DMS153 treated with DMSO at 0.1 percent for 48 hours (cell line): ENCODE measurements around the gene PEAR1.

ENCODE experiments used
- DNase-seq: peaks from one replicate; lab custom pipeline; 2025; ENCODE audit not compliant: unreplicated experiment; lab: John Stamatoyannopoulos, UW

Gene PEAR1

DNA sequence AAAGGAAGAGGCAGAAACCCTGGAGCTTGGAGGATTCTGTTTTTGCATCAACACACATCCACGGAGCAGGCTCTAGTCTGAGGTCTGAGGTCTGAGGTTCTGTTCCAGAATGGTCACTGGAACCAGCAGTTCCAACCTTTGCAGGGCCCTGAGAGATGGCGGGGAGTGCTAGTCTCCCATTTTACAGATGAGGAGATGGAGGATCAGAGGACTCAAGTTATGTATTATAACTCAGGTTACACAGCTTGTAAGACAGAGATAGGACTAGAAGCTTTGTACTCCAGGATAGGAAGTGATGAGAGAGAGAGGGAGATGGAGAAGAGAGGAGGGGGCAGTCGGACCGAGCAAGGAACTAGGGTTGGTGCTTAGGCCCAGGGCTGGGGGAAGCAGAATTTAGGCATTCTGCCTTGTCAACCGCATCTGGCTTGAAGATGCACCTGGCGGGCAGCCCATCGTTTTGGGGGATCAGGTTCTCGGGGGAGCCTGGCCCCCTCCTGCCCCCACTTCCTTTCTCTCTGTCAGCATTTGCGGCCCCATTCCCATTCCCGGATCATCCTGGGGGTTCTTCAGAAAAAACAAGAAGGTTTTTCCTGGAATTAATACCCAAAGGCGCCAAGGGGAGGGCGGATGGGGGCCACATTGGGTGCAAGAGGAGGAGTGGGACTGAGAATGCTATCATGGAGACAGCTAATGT, 5.6 kb downstream of the PEAR1 start:
- no peak for DNase-seq

GRCh38 chr1:156899956-156900718, 6.6 kb downstream of the PEAR1 start:
- DNase-seq, result no peak

DNA sequence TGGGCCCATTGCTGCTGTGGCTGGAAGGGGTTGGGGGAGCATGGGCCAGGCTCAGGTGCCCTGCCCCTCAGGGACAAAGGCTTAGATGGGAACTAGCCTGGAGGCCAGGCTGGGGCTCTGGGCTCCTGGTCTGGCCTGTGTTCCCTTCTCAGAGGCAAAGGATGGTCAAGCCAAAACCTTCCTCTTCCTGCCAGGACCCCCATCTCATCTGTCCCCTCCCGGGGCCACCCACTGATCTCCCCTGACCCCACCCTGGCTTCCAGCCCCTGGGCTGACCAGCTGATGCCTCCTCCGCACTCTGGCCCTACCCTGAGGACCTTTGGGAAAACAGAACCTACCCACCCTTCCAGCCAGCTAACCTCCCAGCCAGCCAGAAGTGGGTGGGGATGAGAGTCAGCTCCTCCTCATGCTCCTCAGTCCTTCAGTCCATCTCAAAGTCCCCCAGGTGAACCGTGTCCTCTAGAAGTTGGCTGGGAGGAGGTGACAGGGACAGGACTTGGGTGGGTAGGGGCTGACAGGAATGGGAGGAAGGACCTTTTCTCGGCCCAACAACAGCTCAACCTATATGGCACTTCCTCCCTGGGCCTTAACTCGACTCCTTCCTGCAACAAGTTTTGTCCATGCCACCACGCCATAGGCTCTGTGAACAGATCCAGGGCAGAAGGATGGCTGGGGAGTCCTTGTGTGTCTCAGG, 7.5 kb downstream of the PEAR1 start:
- no peak for DNase-seq

- no peak for DNase-seq
Observed at GRCh38 chr1:156901590-156901900, 8.0 kb downstream of the PEAR1 start.

DNA sequence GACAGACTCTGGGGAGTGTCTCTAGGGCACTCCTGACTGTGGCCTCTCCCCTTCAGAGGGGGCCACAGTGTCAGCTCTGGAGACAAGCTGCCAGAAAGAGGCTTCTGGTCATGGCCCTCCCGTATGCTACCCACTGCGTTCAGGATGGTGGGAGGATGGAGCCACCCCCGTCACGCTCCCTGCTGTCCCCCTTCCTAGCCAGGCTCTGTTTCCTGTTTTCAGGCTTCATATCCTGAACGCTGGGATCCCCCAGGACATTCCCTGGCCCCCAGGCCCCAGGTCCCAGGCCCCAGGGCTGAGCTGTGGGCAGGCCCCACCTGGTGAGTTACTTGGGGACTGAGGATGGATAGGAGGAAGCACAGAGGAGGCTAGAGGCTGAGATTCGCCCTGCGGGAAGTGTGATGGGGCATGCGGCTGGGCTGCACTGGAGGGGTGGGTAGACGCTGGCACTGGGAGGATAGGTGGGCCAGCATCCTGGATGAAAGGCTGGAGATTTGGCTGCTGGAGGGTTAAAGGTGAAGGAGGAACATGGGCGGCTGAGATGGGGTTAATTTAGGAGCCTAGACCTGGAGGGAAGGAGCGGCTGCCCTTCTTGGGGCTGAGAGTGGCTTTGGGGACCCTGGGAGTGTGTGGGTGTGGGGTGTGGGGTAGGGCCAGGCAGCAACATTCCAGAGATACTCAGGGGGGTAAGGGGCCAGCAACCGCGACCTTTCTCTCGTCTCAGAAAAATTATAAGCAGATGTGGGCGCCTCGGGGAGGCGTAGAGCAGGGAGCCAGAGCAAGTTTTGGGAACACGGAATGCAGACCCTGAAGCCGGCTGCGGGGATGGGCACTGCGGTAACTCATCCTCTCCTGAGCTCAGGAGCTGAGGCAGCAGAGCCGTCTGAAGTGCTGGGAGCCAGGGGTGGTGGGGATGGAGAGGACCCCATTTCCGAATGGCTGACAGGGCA, 8.7 kb downstream of the PEAR1 start:
- no peak for DNase-seq

GRCh38 chr1:156903328-156904091, 10.0 kb downstream of the PEAR1 start:
- DNase-seq, result no peak

DNA sequence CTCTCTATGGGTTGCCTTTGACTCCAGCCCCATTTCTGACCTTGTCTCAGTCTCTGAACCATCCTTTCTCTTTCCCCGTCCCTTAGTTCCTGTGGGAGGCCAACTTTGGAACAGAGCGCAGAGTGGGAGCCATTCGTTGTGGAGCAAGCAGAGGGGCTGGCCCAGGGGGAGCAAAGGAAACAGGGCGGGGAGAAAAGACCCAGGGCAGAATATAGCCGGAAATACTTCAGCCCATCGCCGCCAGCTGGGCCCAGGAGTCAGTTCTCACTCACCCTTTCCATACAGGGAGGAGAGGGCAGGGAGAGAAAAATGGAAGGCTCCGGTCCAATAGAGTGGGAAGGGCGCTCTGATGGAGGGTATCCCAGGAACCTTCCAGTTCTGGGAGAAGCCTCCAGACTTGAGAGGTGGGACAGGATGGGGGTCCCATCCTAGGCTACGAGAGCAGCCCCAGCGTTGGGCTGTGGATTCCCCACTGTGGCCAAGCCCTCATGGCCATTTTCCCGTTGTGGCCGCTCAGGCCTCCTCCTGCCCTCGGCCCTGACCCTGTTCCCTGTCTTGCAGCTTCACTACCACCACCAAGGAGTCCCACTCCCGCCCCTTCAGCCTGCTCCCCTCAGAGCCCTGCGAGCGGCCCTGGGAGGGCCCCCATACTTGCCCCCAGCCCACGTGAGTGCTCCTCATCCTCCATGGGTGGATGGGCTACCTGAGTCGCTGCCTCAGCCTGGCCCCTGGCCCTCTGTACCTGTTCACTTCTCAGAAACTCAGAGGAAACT, 10.9 kb downstream of the PEAR1 start:
- DNase-seq, result no peak

GRCh38 chr1:156905176-156905575, 11.7 kb downstream of the PEAR1 start:
- DNase-seq, result no peak

- no peak for DNase-seq
Observed at GRCh38 chr1:156905651-156906050, 12.1 kb downstream of the PEAR1 start.

- DNase-seq, result no peak
Observed at GRCh38 chr1:156906206-156906906, 12.8 kb downstream of the PEAR1 start.

GRCh38 chr1:156908541-156908940, 15.0 kb downstream of the PEAR1 start:
- no peak for DNase-seq

DNA sequence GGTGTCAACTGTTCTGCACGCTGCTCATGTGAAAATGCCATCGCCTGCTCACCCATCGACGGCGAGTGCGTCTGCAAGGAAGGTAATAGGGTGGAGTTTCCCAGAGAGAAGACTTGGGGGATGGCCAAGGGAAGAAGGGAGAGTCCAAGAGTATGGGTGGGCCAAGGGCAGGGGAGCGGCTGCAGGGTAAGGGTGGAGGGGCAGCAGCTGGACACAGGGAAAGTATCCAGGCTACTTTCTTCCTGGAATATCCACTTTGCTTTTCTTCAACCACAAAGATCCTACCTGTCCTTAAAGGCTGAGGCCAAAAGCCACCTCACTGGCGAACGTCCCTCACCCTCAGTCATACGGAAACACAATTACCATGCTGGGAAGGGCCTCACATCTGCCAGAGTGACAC, 15.4 kb downstream of the PEAR1 start:
- DNase-seq, result no peak

DNA sequence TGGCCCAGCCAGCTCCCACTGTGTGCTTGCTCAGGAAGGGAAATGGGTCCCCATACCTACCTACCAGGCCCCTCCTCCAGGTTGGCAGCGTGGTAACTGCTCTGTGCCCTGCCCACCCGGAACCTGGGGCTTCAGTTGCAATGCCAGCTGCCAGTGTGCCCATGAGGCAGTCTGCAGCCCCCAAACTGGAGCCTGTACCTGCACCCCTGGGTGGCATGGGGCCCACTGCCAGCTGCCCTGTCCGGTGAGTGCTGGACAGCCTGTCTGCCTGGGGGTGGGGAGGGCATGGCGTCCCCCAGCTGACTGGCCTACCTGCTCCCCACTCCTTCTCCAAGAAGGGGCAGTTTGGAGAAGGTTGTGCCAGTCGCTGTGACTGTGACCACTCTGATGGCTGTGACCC, 16.2 kb downstream of the PEAR1 start:
- no peak for DNase-seq

DNA sequence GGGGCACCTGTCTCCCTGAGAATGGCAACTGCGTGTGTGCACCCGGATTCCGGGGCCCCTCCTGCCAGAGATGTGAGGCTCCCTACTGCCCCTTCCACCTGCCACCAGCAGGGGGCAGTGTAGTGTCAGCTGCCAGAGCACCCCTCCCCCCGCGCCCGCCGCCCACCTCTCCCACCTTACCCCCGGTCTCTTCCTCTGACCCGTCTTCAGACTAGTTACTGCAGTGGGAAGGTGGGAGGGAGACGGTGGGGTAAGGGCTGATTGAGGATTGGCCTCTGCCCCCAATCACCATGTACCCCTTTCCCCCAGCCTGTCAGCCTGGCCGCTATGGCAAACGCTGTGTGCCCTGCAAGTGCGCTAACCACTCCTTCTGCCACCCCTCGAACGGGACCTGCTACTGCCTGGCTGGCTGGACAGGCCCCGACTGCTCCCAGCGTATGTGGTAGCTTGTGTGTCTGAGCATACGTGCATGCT, 16.8 kb downstream of the PEAR1 start:
- peak; percentile 32 for DNase-seq

GRCh38 chr1:156911577-156912298, 18.2 kb downstream of the PEAR1 start:
- DNase-seq, result no peak

DNA sequence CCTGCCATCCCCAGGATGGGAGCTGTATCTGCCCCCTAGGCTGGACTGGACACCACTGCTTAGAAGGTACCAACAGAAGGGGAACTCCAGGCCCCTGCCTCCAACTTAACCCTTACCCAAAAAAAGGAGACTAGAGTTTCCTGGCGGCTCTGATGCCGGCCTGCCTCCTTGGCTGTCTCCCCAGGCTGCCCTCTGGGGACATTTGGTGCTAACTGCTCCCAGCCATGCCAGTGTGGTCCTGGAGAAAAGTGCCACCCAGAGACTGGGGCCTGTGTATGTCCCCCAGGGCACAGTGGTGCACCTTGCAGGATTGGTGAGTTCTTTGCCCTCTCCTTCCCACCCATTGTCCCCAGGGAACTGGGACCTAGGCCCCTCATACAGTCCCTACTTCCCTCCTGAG, 18.8 kb downstream of the PEAR1 start:
- no peak for DNase-seq

DNA sequence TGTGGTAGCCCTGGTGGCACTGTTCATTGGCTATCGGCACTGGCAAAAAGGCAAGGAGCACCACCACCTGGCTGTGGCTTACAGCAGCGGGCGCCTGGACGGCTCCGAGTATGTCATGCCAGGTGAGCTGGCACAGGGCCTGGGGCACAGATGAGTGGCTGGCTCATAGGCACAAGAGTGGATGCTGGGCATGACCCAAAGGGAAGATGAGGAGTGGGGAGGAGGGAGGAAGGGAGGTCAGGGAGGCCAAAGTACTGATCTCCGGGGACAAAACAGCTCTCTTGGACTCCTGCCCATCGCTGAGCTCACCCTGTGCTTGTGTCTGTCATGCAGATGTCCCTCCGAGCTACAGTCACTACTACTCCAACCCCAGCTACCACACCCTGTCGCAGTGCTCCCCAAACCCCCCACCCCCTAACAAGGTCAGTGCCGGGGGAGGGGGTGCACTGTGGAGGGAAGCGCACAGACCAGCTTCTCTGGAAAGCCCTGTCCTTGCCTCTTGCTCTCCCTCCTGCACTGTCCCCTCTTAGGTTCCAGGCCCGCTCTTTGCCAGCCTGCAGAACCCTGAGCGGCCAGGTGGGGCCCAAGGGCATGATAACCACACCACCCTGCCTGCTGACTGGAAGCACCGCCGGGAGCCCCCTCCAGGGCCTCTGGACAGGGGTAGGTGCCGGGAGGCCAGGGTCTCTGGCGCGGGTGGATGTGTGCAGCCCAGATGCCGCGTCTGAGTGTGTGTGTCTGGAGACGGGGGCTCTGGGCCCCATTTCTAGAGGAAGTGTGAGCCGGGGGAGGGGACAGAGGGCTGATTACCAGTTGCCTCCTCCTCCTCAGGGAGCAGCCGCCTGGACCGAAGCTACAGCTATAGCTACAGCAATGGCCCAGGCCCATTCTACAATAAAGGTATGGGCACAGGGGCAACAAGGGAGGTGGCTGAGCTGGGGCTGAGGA, 19.6 kb downstream of the PEAR1 start:
- peak; percentile 47 for DNase-seq
